Keratinocyte (primary cell): Measurements from ENCODE around the gene DCUN1D2. TPM values are rescaled to one million over a fixed set of nuclear protein-coding genes. Genes with fewer than 3 reads are reported as not detected.
"Not testable (repeated sequence)": the region's sequence is repeated elsewhere in the genome, so short reads cannot be mapped to it uniquely, and the experiment has no call there.

Experiments used
- DNase-seq: peaks from one replicate; pipeline ENCODE4 v3.0.0-alpha.2; 2011; ENCODE audit warnings: low read depth, missing footprints, low spot score
- FAIRE-seq: peaks from 2 replicates; lab custom pipeline; 2011; peaks lifted over from hg19 to GRCh38; lab: Jason Lieb, UNC
- H2AFZ ChIP-seq: 2 replicates; pipeline ENCODE4 v1.6.0; 2012; ENCODE audit warnings: low read length, control low read depth, inconsistent platforms; ENCODE audit not compliant: control insufficient read depth
- H3K27ac ChIP-seq: 2 replicates; pipeline ENCODE4 v1.5.1; 2011; ENCODE audit warnings: low read length; ENCODE audit not compliant: control insufficient read depth, insufficient read depth
- H3K27me3 ChIP-seq: 3 replicates; pipeline ENCODE4 v1.6.0; 2011; ENCODE audit warnings: low read length; ENCODE audit not compliant: control insufficient read depth, insufficient read depth; ENCODE audit errors: extremely low read depth
- H3K36me3 ChIP-seq, 2 experiments: 2 replicates in 1 of 2; 3 replicates in 1 of 2; pipeline ENCODE4 v1.5.1; 2011; ENCODE audit warnings: low read length in 2 of 2, mild to moderate bottlenecking in 1 of 2; ENCODE audit not compliant: control insufficient read depth in 2 of 2, insufficient read depth in 2 of 2; ENCODE audit errors: extremely low read depth in 1 of 2
- H3K4me1 ChIP-seq: 3 replicates; pipeline ENCODE4 v1.5.1; 2011; ENCODE audit warnings: low read length; ENCODE audit not compliant: control insufficient read depth, insufficient read depth; ENCODE audit errors: extremely low read depth
- H3K4me2 ChIP-seq: 3 replicates; pipeline ENCODE4 v1.6.0; 2011; ENCODE audit warnings: low read depth, low read length; ENCODE audit not compliant: control insufficient read depth, insufficient read depth; ENCODE audit errors: extremely low read depth
- H3K4me3 ChIP-seq, 3 experiments: fragments of 200-600 bp in 1 of 3; sonication (generic) in 1 of 3; 2 replicates in 2 of 3; 3 replicates in 1 of 3; pipeline ENCODE4 v1.5.1; 2011 to 2016; ENCODE audit warnings: low read length in 3 of 3, mild to moderate bottlenecking in 3 of 3, control low read depth in 2 of 3, inconsistent platforms in 1 of 3, low read depth in 1 of 3, mixed read lengths in 1 of 3, mixed run types in 1 of 3, moderate library complexity in 1 of 3; ENCODE audit not compliant: control insufficient read depth in 2 of 3, insufficient read depth in 2 of 3; ENCODE audit errors: extremely low read depth in 1 of 3
- H3K79me2 ChIP-seq: 2 replicates; pipeline ENCODE4 v1.6.0; 2012; ENCODE audit warnings: low read length; ENCODE audit not compliant: control insufficient read depth, insufficient read depth
- H3K9ac ChIP-seq: 3 replicates; pipeline ENCODE4 v1.6.0; 2011; ENCODE audit warnings: low read length; ENCODE audit not compliant: control insufficient read depth, insufficient read depth; ENCODE audit errors: extremely low read depth
- H3K9me1 ChIP-seq: 3 replicates; pipeline ENCODE4 v1.6.0; 2011; ENCODE audit warnings: low read length; ENCODE audit not compliant: control insufficient read depth, insufficient read depth; ENCODE audit errors: extremely low read depth
- H3K9me3 ChIP-seq: 2 replicates; pipeline ENCODE4 v1.5.1; 2012; ENCODE audit warnings: low read depth, low read length; ENCODE audit not compliant: control insufficient read depth
- H4K20me1 ChIP-seq: 3 replicates; pipeline ENCODE4 v1.6.0; 2011; ENCODE audit warnings: low read length; ENCODE audit not compliant: control insufficient read depth, insufficient read depth; ENCODE audit errors: extremely low read depth
- EZH2 ChIP-seq: IDR thresholded peaks from one replicate; pipeline ENCODE4 v1.6.1; 2012; ENCODE audit warnings: inconsistent platforms, mild to moderate bottlenecking, low read length, moderate library complexity
- dilution Hi-C: fragments of 300-500 bp; cut with MboI; formaldehyde crosslinking; loops from one replicate; pipeline ENCODE4 v1.7.0; 2020; ENCODE audit warnings: low sequenced_read_pairs; ENCODE audit not compliant: extremely low pct_ligation_motif_present
- polyA plus RNA-seq, 5 experiments: library from polyadenylated mRNA; depleted of rRNA in 3 of 5; stranded (reverse) in 3 of 5; stranded (forward) in 1 of 5; unstranded in 1 of 5; fragments of >200 nt; gene quantifications; 1 replicate in 1 of 5; 2 replicates in 3 of 5; 3 replicates in 1 of 5; pipeline versions ENCODE4 v1.2.1 to v1.2.3, GENCODE V29; 2011 to 2012; ENCODE audit warnings: missing spikeins in 2 of 5, low read depth in 1 of 5, low replicate concordance in 1 of 5
- TF ChIP-seq, protein P1 (sequence below), 3 experiments: IDR thresholded peaks in 1 of 3; conservative IDR thresholded peaks in 1 of 3; optimal IDR thresholded peaks in 1 of 3; 2 replicates in 2 of 3; 3 replicates in 1 of 3; pipeline versions ENCODE3 to v1.5.1; 2011; ENCODE audit warnings: low read length in 3 of 3, mild to moderate bottlenecking in 3 of 3, moderate library complexity in 2 of 3, control low read depth in 1 of 3, inconsistent platforms in 1 of 3; ENCODE audit not compliant: insufficient read depth in 2 of 3; ENCODE audit errors: extremely low read depth in 1 of 3

Gene DCUN1D2
- polyA plus RNA-seq, 1 donor (not counting 4 experiments of a cell fraction or from before 2014, with no cell fraction given): 9.1 TPM

DNA sequence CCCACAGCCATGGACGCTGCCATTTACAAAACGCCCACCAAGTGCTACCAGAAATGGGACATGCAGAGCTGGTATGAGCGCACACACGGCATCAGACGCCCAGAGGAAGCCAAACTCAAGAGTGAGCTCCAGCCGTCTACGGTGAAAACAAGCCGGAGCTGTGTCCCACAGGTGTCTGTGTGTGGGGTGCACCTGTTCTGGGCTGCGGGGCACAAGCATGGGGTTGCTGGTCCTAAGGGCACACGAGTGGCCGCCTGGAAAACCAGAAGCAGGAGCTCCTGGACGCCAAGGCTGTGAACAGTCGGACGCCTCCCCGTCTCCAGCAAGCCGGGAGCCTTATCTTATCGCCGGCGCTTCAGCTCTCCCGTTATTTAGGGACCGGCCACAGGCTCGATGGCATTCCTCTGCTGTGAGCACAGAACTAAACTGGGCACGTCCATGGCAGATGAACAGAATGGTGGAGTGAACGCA, 38.5 kb downstream of the DCUN1D2 start:
- H3K36me3 ChIP-seq: peaks cover 8 to 12% of the 10 kb centered on the region in 2 experiments
- TF ChIP-seq, protein P1, sequence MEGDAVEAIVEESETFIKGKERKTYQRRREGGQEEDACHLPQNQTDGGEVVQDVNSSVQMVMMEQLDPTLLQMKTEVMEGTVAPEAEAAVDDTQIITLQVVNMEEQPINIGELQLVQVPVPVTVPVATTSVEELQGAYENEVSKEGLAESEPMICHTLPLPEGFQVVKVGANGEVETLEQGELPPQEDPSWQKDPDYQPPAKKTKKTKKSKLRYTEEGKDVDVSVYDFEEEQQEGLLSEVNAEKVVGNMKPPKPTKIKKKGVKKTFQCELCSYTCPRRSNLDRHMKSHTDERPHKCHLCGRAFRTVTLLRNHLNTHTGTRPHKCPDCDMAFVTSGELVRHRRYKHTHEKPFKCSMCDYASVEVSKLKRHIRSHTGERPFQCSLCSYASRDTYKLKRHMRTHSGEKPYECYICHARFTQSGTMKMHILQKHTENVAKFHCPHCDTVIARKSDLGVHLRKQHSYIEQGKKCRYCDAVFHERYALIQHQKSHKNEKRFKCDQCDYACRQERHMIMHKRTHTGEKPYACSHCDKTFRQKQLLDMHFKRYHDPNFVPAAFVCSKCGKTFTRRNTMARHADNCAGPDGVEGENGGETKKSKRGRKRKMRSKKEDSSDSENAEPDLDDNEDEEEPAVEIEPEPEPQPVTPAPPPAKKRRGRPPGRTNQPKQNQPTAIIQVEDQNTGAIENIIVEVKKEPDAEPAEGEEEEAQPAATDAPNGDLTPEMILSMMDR (optimal IDR thresholded peaks at IDR 0.05 in 1 of 3, IDR thresholded peaks at IDR 0.05 in 1 of 3, conservative IDR thresholded peaks at IDR 0.05 in 1 of 3; ENCODE audit: extremely low read depth in 1 of 3, insufficient read depth in 2 of 3, low read length in 3 of 3): no peak
- TF ChIP-seq EZH2: no peak

DNA sequence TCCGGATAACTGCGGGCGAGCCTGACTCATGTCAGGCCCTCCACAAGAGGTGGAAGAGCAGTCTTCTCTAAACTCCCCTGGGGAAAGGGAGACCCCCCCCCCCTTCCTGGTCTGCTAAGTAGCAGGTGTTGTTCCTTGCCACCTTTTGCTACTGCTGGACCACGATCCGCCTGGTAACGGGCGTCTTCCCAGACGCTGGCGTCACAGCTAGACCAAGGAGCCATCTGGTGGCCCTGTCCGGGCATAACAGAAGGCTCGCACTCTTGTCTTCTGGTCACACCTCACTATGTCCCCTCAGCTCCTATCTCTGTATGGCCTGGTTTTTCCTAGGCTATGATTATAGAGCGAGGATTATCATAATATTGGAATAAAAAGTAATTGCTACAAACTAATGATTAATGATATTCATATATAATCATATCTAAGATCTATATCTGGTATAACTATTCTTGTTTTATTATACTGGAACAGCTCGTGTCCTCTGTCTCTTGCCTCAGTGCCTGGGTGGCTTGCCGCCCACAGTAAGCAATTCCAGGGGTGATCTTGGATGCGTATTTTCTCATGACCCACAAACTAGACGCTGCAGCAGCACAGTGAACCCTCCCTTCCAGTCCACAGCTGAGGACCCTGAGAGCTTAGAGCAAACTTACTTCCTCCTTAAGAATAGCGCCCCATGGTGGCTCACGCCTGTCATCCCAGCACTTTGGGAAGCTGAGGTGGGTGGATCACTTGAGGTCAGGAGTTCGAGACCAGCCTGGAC, 39.5 kb downstream of the DCUN1D2 start:
- H2AFZ ChIP-seq, dilution Hi-C loops, H3K9me3 ChIP-seq, FAIRE-seq, H3K9ac ChIP-seq, H3K4me3 ChIP-seq, DNase-seq, H3K27ac ChIP-seq, H4K20me1 ChIP-seq, H3K9me1 ChIP-seq, H3K27me3 ChIP-seq, H3K4me2 ChIP-seq, H3K79me2 ChIP-seq, H3K36me3 ChIP-seq: not testable (repeated sequence)
- TF ChIP-seq, protein P1 (optimal IDR thresholded peaks at IDR 0.05 in 1 of 3, IDR thresholded peaks at IDR 0.05 in 1 of 3, conservative IDR thresholded peaks at IDR 0.05 in 1 of 3; ENCODE audit: extremely low read depth in 1 of 3, insufficient read depth in 2 of 3, low read length in 3 of 3): peak in 1 of 3 experiments; percentile 16
- peaks cover 11% of the 10 kb centered on the region for H3K4me1 ChIP-seq

More for the DNA sequence above, 38.5 kb downstream of the DCUN1D2 start:
- H2AFZ ChIP-seq: no peak overlapping the region
- no peak overlapping the region for H3K4me3 ChIP-seq
- no peaks in the 10 kb centered on the region for H3K9me3 ChIP-seq
- dilution Hi-C loops: no loop called here
- DNase-seq: no peak
- no peaks in the 10 kb centered on the region for H3K9me1 ChIP-seq
- H3K27me3 ChIP-seq: no peaks in the 10 kb centered on the region
- no peak overlapping the region for H3K27ac ChIP-seq
- no peak for FAIRE-seq
- H3K79me2 ChIP-seq: no peaks in the 10 kb centered on the region
- no peak overlapping the region for H3K9ac ChIP-seq
- H3K4me1 ChIP-seq: peaks cover 11% of the 10 kb centered on the region
- no peak overlapping the region for H3K4me2 ChIP-seq
- H4K20me1 ChIP-seq: no peaks in the 10 kb centered on the region

DNA sequence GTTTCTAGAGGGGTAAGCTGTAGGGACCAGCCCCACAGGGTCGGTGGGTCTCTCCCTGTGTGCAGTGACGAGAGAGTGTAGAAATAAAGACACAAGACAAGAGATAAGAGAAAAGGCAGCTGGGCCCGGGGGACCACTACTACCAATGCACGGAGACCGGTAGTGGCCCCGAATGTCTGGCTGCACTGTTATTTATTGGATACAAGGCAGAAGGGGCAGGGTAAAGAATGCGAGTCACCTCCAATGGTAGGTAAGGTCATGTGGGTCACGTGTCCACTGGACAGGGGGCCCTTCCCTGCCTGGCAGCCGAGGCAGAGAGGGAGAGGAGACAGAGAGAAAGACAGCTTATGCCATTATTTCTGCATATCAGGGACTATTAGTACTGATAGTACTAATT, 40.2 kb downstream of the DCUN1D2 start:
- H3K9ac ChIP-seq: peak overlapping the region; percentile 83
- H3K4me2 ChIP-seq: peak overlapping the region; percentile 100
- H3K79me2 ChIP-seq, H3K27me3 ChIP-seq, H3K9me3 ChIP-seq, H3K36me3 ChIP-seq, DNase-seq, H4K20me1 ChIP-seq, FAIRE-seq, H3K9me1 ChIP-seq, H3K27ac ChIP-seq, dilution Hi-C loops, H2AFZ ChIP-seq: not testable (repeated sequence)
- peak overlapping the region in 1 of 3 experiments; percentile 84 for H3K4me3 ChIP-seq
- H3K4me1 ChIP-seq: peaks cover 11% of the 10 kb centered on the region
